GM04503 (cell line): Measurements from ENCODE around the gene ITGA3.

ENCODE experiments used
- DNase-seq: peaks from one replicate; pipeline ENCODE4 v3.0.0-alpha.2; 2012; ENCODE audit warnings: low read depth

ITGA3 gene

GRCh38 chr17:50109785-50110184 lies 53.9 kb downstream of the ITGA3 start:
- no peak for DNase-seq

- DNase-seq = no peak
Measured at GRCh38 chr17:50110591-50111349, 54.9 kb downstream of the ITGA3 start.

- no peak for DNase-seq
Measured at GRCh38 chr17:50111673-50112655, 56.1 kb downstream of the ITGA3 start.

GRCh38 chr17:50112694-50113093 lies 56.8 kb downstream of the ITGA3 start:
- no peak for DNase-seq

- DNase-seq = no peak
Measured at GRCh38 chr17:50113624-50114320, 57.9 kb downstream of the ITGA3 start.

- DNase-seq = no peak
Measured at GRCh38 chr17:50114401-50114800, 58.5 kb downstream of the ITGA3 start.

- DNase-seq = no peak
Measured at GRCh38 chr17:50114849-50115357, 59.0 kb downstream of the ITGA3 start.

GRCh38 chr17:50115756-50116155 lies 59.8 kb downstream of the ITGA3 start:
- DNase-seq = no peak

- DNase-seq = no peak
Measured at GRCh38 chr17:50117202-50118051, 61.5 kb downstream of the ITGA3 start.

GRCh38 chr17:50118076-50118827 lies 62.3 kb downstream of the ITGA3 start:
- DNase-seq = no peak

GRCh38 chr17:50118828-50119218 lies 62.9 kb downstream of the ITGA3 start:
- DNase-seq = no peak

GRCh38 chr17:50120475-50121253 lies 64.8 kb downstream of the ITGA3 start:
- DNase-seq = no peak

GRCh38 chr17:50122945-50123344 lies 67.0 kb downstream of the ITGA3 start:
- DNase-seq = no peak

GRCh38 chr17:50123649-50124349 lies 67.9 kb downstream of the ITGA3 start:
- no peak for DNase-seq

GRCh38 chr17:50125420-50125997 lies 69.6 kb downstream of the ITGA3 start:
- no peak for DNase-seq

- DNase-seq = no peak
Measured at GRCh38 chr17:50127697-50128361, 71.9 kb downstream of the ITGA3 start.

- DNase-seq = no peak
Measured at GRCh38 chr17:50128441-50129352, 72.8 kb downstream of the ITGA3 start.
